Measurements from ENCODE around the gene DNM1L.

DNA sequence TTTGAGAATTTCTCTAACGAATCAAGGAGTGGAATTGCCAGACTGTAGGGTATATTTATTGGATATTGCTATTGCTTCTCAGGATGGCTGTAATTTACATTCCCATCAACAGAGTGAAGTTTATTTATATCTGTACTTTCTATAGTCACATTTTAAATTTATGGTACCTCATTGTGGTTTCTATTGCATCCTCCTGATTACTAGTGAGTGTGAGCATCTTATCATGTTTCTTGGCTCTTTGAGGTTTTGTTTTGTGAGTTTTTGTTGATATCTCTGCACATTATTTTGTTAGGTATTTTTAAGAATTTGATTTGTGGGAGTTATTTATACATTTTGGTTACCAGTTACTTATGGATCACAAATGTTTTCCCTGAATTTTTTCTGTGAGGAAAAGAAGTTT is 13.9 kb downstream of the DNM1L start:
- no peak for TF ChIP-seq POLR2A (IDR thresholded peaks at IDR 0.05)
- TF ChIP-seq, protein P1, sequence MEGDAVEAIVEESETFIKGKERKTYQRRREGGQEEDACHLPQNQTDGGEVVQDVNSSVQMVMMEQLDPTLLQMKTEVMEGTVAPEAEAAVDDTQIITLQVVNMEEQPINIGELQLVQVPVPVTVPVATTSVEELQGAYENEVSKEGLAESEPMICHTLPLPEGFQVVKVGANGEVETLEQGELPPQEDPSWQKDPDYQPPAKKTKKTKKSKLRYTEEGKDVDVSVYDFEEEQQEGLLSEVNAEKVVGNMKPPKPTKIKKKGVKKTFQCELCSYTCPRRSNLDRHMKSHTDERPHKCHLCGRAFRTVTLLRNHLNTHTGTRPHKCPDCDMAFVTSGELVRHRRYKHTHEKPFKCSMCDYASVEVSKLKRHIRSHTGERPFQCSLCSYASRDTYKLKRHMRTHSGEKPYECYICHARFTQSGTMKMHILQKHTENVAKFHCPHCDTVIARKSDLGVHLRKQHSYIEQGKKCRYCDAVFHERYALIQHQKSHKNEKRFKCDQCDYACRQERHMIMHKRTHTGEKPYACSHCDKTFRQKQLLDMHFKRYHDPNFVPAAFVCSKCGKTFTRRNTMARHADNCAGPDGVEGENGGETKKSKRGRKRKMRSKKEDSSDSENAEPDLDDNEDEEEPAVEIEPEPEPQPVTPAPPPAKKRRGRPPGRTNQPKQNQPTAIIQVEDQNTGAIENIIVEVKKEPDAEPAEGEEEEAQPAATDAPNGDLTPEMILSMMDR (IDR thresholded peaks at IDR 0.05) = no peak
- TF ChIP-seq POLR2AphosphoS5 (IDR thresholded peaks at IDR 0.05) = no peak
- TF ChIP-seq EP300 (IDR thresholded peaks at IDR 0.05) = no peak

Measured in upper lobe of left lung (tissue), 4 donors.